Heart left ventricle (tissue), 16 donors: ENCODE measurements around the gene COX7A2L. TPM values are rescaled to one million over a fixed set of nuclear protein-coding genes. Genes with fewer than 3 reads are reported as not detected.
"Not testable (repeated sequence)": the region's sequence is repeated elsewhere in the genome, so short reads cannot be mapped to it uniquely, and the experiment has no call there.

Experiments used
- ATAC-seq, 4 donors: fragments of 200-7000 bp; cut with Tn5 transposase; one replicate each; pipeline ENCODE4 v1.9.1; 2020 to 2022; ENCODE audit warnings: moderate library complexity in 4 of 4, mild to moderate bottlenecking in 3 of 4, moderate number of reproducible peaks in 1 of 4
- DNase-seq, 5 donors: peaks; one replicate each; pipeline ENCODE4 v3.0.0-alpha.2; 2020
- H3K27ac ChIP-seq, 12 donors: fragments of 200-600 bp; sonication (generic) in 4 of 12; one replicate each; pipeline versions ENCODE4 v1.5.0 to v1.8.0; 2016 to 2022; ENCODE audit warnings: mild to moderate bottlenecking in 2 of 12
- H3K27me3 ChIP-seq, 9 donors: fragments of 200-600 bp; sonication (generic) in 2 of 9; one replicate each; pipeline versions ENCODE4 v1.5.1 to v1.8.0; 2016 to 2022; ENCODE audit warnings: mild to moderate bottlenecking in 3 of 9
- H3K36me3 ChIP-seq, 9 donors: fragments of 200-600 bp; sonication (generic) in 2 of 9; one replicate each; pipeline versions ENCODE4 v1.5.0 to v1.8.0; 2018 to 2022; ENCODE audit warnings: mild to moderate bottlenecking in 2 of 9
- H3K4me1 ChIP-seq, 12 donors: fragments of 200-600 bp; sonication (generic) in 4 of 12; one replicate each; pipeline versions ENCODE4 v1.5.0 to v1.8.0; 2016 to 2022; ENCODE audit warnings: mild to moderate bottlenecking in 3 of 12
- H3K4me3 ChIP-seq, 12 donors: fragments of 200-600 bp; sonication (generic) in 4 of 12; one replicate each; pipeline versions ENCODE4 v1.5.0 to v1.8.0; 2017 to 2022; ENCODE audit warnings: mild to moderate bottlenecking in 9 of 12, moderate library complexity in 4 of 12
- H3K9me3 ChIP-seq, 12 donors: fragments of 200-600 bp; sonication (generic) in 4 of 12; one replicate each; pipeline versions ENCODE4 v1.5.0 to v1.8.0; 2016 to 2022; ENCODE audit warnings: mild to moderate bottlenecking in 1 of 12
- POLR2A ChIP-seq, 2 donors: fragments of 450-650 bp; IDR thresholded peaks; one replicate each; pipeline ENCODE4 v1.6.1; 2017; ENCODE audit warnings: antibody characterized with exemption in 2 of 2, mild to moderate bottlenecking in 2 of 2, moderate library complexity in 2 of 2
- WGBS, 4 donors: extraction: QIAGEN DNeasy Blood & Tissue Kit in 2 of 4; methylation state at CpG; one replicate each; pipeline versions ENCODE4 v1.1.5 to v1.1.7; 2013 to 2018; 5-methylcytosine and 5-hydroxymethylcytosine counted together
- intact Hi-C, 10 donors: fragments of 100-400 bp; cut with DNase I; formaldehyde crosslinking; loops; one replicate each; pipeline versions ENCODE4 v1.11.1 to v1.14.2; 2022
- polyA plus RNA-seq, 2 donors: library from polyadenylated mRNA; stranded (reverse); fragments of 200-250 nt; gene quantifications; one replicate each; pipeline ENCODE4 v1.2.3, GENCODE V29; 2013
- total RNA-seq, 9 donors: library from RNA; depleted of rRNA in 2 of 9; stranded (reverse); fragments of >200 nt in 2 of 9; fragmentation: NEBNext Ultra II Directional in 3 of 9; extraction: Animal tissue kit (Norgen Biotek cat#: 25700) in 3 of 9; gene quantifications; one replicate each; pipeline versions ENCODE4 v1.1.0 to v1.2.4, GENCODE V29; 2016 to 2023
- TF ChIP-seq, protein P1 (sequence below), 12 donors: fragments of 200-600 bp; sonication (generic) in 4 of 12; IDR thresholded peaks; one replicate each; pipeline versions ENCODE4 v1.5.0 to v1.8.0; 2018 to 2022; ENCODE audit warnings: antibody characterized with exemption in 12 of 12, mild to moderate bottlenecking in 5 of 12
- donor health status: ischemic (EF 13 %, LVEDD 7.1; RV severe dilation, severe dysfunction).
- donor health status: healthy with polysubstance abuse.
- donor health status: DM: no; HTN: yes; CAD: no.
- donor health status: DM: no; HTN: no; CAD: no.
- donor health status: ischemic (EF 25% LVEDD 6.9; RV normal size, moderate dysfunction).
- donor health status: ischemic (EF 25% LVEDD 5.7; RV mildly dilated, moderate dysfunction).
- donor health status: healthy.
- donor health status: DM: yes; HTN: yes; CAD: no.
- donor health status: ischemic (EF 35%, LVEDD 5.7; RV mildly dilated, moderate dysfunction).
- donor health status: nonischemic (EF 11% LVEDD 7.7; RV severe dilation, severe dysfunction).
- donor health status: DM: yes; HTN: yes; CAD: no.
- donor health status: PGD.
- donor health status: ischemic (EF 29% LVEDD 5.4; RV normal size, mild dysfunction).
- donor health status: nonischemic (EF 23%, LVEDD 6.1; RV moderate dilation, normal function).

Gene COX7A2L
- total and polyA plus RNA-seq, 11 donors = 57.2 to 138 (median 105) TPM

GRCh38 chr2:42351864-42352263 is 9.2 kb downstream of the COX7A2L start:
- Histone ChIP-seq H3K27ac (no peak overlapping the region), H3K27me3 (no peaks in the 10 kb centered on the region), H3K4me1 (peaks cover 0 to 20% (median 7%) of the 10 kb centered on the region in 12 donors), H3K9me3 (no peaks in the 10 kb centered on the region), H3K4me3 (no peak overlapping the region), H3K36me3 (peaks cover 0 to 57% (median 47%) of the 10 kb centered on the region in 9 donors)
- DNase-seq = no peak
- 88 to 94% (median 91%) methylated on average over 5 of the region's 5 CpGs for WGBS, 4 donors
- ATAC-seq = no peak
- intact Hi-C loops = no loop called here
- TF ChIP-seq, protein P1, sequence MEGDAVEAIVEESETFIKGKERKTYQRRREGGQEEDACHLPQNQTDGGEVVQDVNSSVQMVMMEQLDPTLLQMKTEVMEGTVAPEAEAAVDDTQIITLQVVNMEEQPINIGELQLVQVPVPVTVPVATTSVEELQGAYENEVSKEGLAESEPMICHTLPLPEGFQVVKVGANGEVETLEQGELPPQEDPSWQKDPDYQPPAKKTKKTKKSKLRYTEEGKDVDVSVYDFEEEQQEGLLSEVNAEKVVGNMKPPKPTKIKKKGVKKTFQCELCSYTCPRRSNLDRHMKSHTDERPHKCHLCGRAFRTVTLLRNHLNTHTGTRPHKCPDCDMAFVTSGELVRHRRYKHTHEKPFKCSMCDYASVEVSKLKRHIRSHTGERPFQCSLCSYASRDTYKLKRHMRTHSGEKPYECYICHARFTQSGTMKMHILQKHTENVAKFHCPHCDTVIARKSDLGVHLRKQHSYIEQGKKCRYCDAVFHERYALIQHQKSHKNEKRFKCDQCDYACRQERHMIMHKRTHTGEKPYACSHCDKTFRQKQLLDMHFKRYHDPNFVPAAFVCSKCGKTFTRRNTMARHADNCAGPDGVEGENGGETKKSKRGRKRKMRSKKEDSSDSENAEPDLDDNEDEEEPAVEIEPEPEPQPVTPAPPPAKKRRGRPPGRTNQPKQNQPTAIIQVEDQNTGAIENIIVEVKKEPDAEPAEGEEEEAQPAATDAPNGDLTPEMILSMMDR (IDR thresholded peaks at IDR 0.05) = no peak
- TF ChIP-seq POLR2A (IDR thresholded peaks at IDR 0.05) = no peak

- ATAC-seq (no peak), DNase-seq (no peak)
- H3K4me3 ChIP-seq = no peak overlapping the region
- WGBS, 4 donors = 76 to 89% (median 79%) methylated on average over 3 of the region's 3 CpGs
- peaks cover 0 to 70% (median 50%) of the 10 kb centered on the region in 9 donors for H3K36me3 ChIP-seq
- H3K27me3 ChIP-seq = no peaks in the 10 kb centered on the region
- intact Hi-C loops = no loop called here
- TF ChIP-seq POLR2A (IDR thresholded peaks at IDR 0.05) = no peak
- TF ChIP-seq, protein P1 (IDR thresholded peaks at IDR 0.05) = no peak
- H3K9me3 ChIP-seq = no peaks in the 10 kb centered on the region
- H3K27ac ChIP-seq = no peak overlapping the region
- H3K4me1 ChIP-seq = peaks cover 0 to 27% (median 11%) of the 10 kb centered on the region in 12 donors
Observed at GRCh38 chr2:42350434-42351063, 10.5 kb downstream of the COX7A2L start.

- no peak overlapping the region for H3K4me3 ChIP-seq
- peaks cover 0 to 22% (median 4%) of the 10 kb centered on the region in 12 donors for H3K4me1 ChIP-seq
- H3K27ac ChIP-seq = no peak overlapping the region
- H3K27me3 ChIP-seq = no peaks in the 10 kb centered on the region
- DNase-seq = no peak
- intact Hi-C loops = no loop called here
- H3K9me3 ChIP-seq = no peaks in the 10 kb centered on the region
- no peak for ATAC-seq
- TF ChIP-seq, protein P1 (IDR thresholded peaks at IDR 0.05) = no peak
- TF ChIP-seq POLR2A (IDR thresholded peaks at IDR 0.05) = no peak
- peaks cover 0 to 84% (median 67%) of the 10 kb centered on the region in 9 donors for H3K36me3 ChIP-seq
- 93 to 98% (median 96%) methylated on average over 8 of the region's 8 CpGs for WGBS, 4 donors
Observed at GRCh38 chr2:42348113-42348805, 12.8 kb downstream of the COX7A2L start.

DNA sequence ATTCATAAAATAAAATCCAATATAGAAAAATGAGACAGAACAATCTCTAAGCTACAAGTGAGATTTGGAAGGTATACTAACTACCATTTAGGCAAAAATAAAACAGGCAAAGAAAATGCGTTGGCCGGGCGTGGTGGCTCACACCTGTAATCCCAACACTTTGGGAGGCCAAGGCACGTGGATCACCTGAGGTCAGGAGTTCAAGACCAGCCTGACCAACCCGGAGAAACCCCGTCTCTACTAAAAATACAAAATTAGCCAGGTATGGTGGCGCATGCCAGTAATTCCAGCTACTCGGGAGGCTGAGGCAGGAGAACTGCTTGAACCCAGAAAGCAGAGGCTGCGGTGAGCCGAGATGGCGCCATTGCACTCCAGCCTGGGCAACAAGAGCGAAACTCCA is 13.5 kb downstream of the COX7A2L start:
- DNase-seq, H3K27ac ChIP-seq, H3K27me3 ChIP-seq, H3K9me3 ChIP-seq, intact Hi-C loops, H3K4me3 ChIP-seq, ATAC-seq: not testable (repeated sequence)
- WGBS, 4 donors = 90 to 98% (median 97%) methylated on average over 12 of the region's 12 CpGs
- H3K4me1 ChIP-seq = peaks cover 0 to 27% (median 9%) of the 10 kb centered on the region in 12 donors
- H3K36me3 ChIP-seq = peaks cover 0 to 78% (median 60%) of the 10 kb centered on the region in 9 donors

GRCh38 chr2:42346856-42347255 is 14.2 kb downstream of the COX7A2L start:
- DNase-seq, intact Hi-C loops, H3K27ac ChIP-seq, H3K9me3 ChIP-seq, H3K27me3 ChIP-seq, H3K4me3 ChIP-seq, ATAC-seq: not testable (repeated sequence)
- Histone ChIP-seq H3K4me1 (peaks cover 0 to 33% (median 16%) of the 10 kb centered on the region in 12 donors), H3K36me3 (peaks cover 0 to 72% (median 55%) of the 10 kb centered on the region in 9 donors)
- 97% methylated on average over 6 of the region's 6 CpGs for WGBS, 4 donors
